Endothelial cell (in vitro differentiated cells): Measurements from ENCODE around the gene LRP5. TPM values are rescaled to one million over a fixed set of nuclear protein-coding genes. Genes with fewer than 3 reads are reported as not detected.

Experiments used
- DNase-seq: peaks from one replicate; pipeline ENCODE4 v3.0.0; 2021; ENCODE audit warnings: low spot score
- H3K27ac Mint-ChIP-seq: one replicate; pipeline ENCODE4 v1.8.0; 2021; ENCODE audit warnings: mixed read lengths, inconsistent platforms; ENCODE audit not compliant: unreplicated experiment
- H3K27me3 Mint-ChIP-seq: one replicate; pipeline ENCODE4 v1.8.0; 2021; ENCODE audit warnings: mild to moderate bottlenecking, moderate library complexity, mixed read lengths, inconsistent platforms; ENCODE audit not compliant: unreplicated experiment
- H3K36me3 Mint-ChIP-seq: one replicate; pipeline ENCODE4 v1.8.0; 2021; ENCODE audit warnings: mild to moderate bottlenecking, low read depth, mixed read lengths, inconsistent platforms; ENCODE audit not compliant: unreplicated experiment
- H3K4me1 Mint-ChIP-seq: one replicate; pipeline ENCODE4 v1.8.0; 2021; ENCODE audit warnings: mild to moderate bottlenecking, mixed read lengths, inconsistent platforms; ENCODE audit not compliant: unreplicated experiment
- H3K4me3 Mint-ChIP-seq: one replicate; pipeline ENCODE4 v1.8.0; 2021; ENCODE audit warnings: mild to moderate bottlenecking, mixed read lengths, inconsistent platforms; ENCODE audit not compliant: unreplicated experiment
- H3K9me3 Mint-ChIP-seq: one replicate; pipeline ENCODE4 v1.8.0; 2021; ENCODE audit warnings: mixed read lengths, inconsistent platforms; ENCODE audit not compliant: unreplicated experiment
- CTCF ChIP-seq: fragments of 200-600 bp; sonication (generic); IDR thresholded peaks from one replicate; pipeline ENCODE4 v1.5.0; 2021; ENCODE audit warnings: antibody characterized with exemption; ENCODE audit not compliant: unreplicated experiment
- total RNA-seq: library from RNA; stranded (reverse); fragmentation: NEBNext Ultra II Directional; extraction: Animal tissue kit (Norgen Biotek cat#: 25700); gene quantifications from one replicate; pipeline ENCODE4 v1.2.1, GENCODE V29; 2021; ENCODE audit not compliant: unreplicated experiment

Gene LRP5
- total RNA-seq, 1 donor from 2014 or later: 72.3 TPM

- Mint-ChIP-seq H3K9me3 (no peaks in the 10 kb centered on the region), H3K4me1 (peaks cover 67% of the 10 kb centered on the region), H3K36me3 (peaks cover 11% of the 10 kb centered on the region), H3K27ac (peak overlapping the region; percentile 82), H3K27me3 (peaks cover 11% of the 10 kb centered on the region), H3K4me3 (peak overlapping the region; percentile 31)
- no peak for DNase-seq
- no peak for TF ChIP-seq CTCF
Measured at GRCh38 chr11:68329978-68330699, 17.7 kb downstream of the LRP5 start.

- peaks cover 64% of the 10 kb centered on the region for H3K4me1 Mint-ChIP-seq
- peaks cover 11% of the 10 kb centered on the region for H3K36me3 Mint-ChIP-seq
- peak overlapping the region; percentile 82 for H3K27ac Mint-ChIP-seq
- no peak for TF ChIP-seq CTCF
- no peak for DNase-seq
- no peaks in the 10 kb centered on the region for H3K9me3 Mint-ChIP-seq
- H3K4me3 Mint-ChIP-seq: peak overlapping the region; percentile 31
- peaks cover 11% of the 10 kb centered on the region for H3K27me3 Mint-ChIP-seq
Measured at GRCh38 chr11:68330700-68331337, 18.4 kb downstream of the LRP5 start.

- H3K27ac Mint-ChIP-seq: peak overlapping the region; percentile 89
- H3K36me3 Mint-ChIP-seq: peaks cover 11% of the 10 kb centered on the region
- H3K9me3 Mint-ChIP-seq: no peaks in the 10 kb centered on the region
- H3K27me3 Mint-ChIP-seq: peaks cover 12% of the 10 kb centered on the region
- H3K4me3 Mint-ChIP-seq: peak overlapping the region; percentile 77
- peaks cover 60% of the 10 kb centered on the region for H3K4me1 Mint-ChIP-seq
- no peak for DNase-seq
- no peak for TF ChIP-seq CTCF
Measured at GRCh38 chr11:68331338-68331947, 19.1 kb downstream of the LRP5 start.

GRCh38 chr11:68332186-68332585, 19.8 kb downstream of the LRP5 start:
- no peak for DNase-seq
- peaks cover 12% of the 10 kb centered on the region for H3K27me3 Mint-ChIP-seq
- TF ChIP-seq CTCF: no peak
- peaks cover 61% of the 10 kb centered on the region for H3K4me1 Mint-ChIP-seq
- H3K36me3 Mint-ChIP-seq: peaks cover 11% of the 10 kb centered on the region
- no peaks in the 10 kb centered on the region for H3K9me3 Mint-ChIP-seq
- no peak overlapping the region for H3K4me3 Mint-ChIP-seq
- peak overlapping the region; percentile 71 for H3K27ac Mint-ChIP-seq

- no peak overlapping the region for H3K27ac Mint-ChIP-seq
- no peak for DNase-seq
- H3K4me1 Mint-ChIP-seq: peaks cover 61% of the 10 kb centered on the region
- peaks cover 12% of the 10 kb centered on the region for H3K27me3 Mint-ChIP-seq
- TF ChIP-seq CTCF: no peak
- H3K9me3 Mint-ChIP-seq: no peaks in the 10 kb centered on the region
- peaks cover 11% of the 10 kb centered on the region for H3K36me3 Mint-ChIP-seq
- peak overlapping the region; percentile 71 for H3K4me3 Mint-ChIP-seq
Measured at GRCh38 chr11:68333173-68333572, 20.8 kb downstream of the LRP5 start.
